Occipital lobe (tissue), 2 donors: ENCODE results near the gene PRKCE. TPM values are rescaled to one million over a fixed set of nuclear protein-coding genes. Genes with fewer than 3 reads are reported as not detected.

Experiments used
- DNase-seq: peaks from one replicate; lab custom pipeline; 2025; lab: John Stamatoyannopoulos, UW
- total RNA-seq: library from RNA; depleted of rRNA; stranded (reverse); fragments of >200 nt; gene quantifications from one replicate; pipeline ENCODE4 v1.2.3, GENCODE V29; 2014

The PRKCE gene
- total RNA-seq, 1 donor from 2014 or later: 62.2 TPM

- no peak for DNase-seq
Observed at GRCh38 chr2:46136953-46137352, 485.5 kb downstream of the PRKCE start.

DNA sequence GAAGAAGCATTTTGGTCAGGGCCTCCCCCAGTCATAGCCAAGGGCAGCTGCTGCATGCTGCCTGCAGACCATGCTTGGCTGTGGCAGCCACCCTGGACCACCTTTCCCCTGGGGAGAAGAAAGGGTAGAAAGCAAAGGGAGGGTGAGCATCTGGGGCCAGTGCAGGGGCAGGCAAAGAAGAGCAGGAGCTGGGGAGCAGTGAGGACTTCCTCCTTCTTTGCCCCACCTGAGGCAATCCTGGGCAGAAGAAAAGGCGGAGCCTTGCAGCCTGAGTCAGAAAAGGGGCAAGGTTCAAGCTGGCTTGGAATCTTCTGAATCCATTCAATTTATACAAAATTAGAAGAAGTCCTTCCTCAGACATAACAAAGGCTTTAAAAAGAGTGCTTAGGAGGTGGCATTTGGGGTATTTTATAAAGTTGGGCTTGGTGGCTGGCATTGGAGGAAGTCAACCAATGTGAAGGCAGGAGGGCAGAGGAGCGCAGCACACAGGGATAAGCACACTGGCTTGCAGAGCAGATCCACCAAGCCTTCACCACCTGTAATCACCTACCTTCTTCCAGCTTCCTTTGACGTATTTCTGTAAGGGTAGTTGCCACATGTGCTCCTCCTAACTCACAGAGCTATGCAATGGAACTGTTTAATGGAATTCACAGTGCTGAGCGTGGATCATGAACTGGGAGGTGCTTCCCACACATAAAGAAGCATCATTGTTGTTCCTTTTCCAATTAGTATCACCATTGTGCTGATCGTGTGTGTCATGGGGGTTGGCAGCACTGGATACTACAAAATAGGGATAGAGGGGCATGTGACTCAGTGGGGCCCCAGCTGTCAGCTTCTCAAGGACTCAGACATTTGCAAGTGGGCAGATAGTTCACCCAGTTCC is 491.3 kb downstream of the PRKCE start:
- DNase-seq: no peak

GRCh38 chr2:46143429-46144132 is 492.1 kb downstream of the PRKCE start:
- DNase-seq: no peak

DNA sequence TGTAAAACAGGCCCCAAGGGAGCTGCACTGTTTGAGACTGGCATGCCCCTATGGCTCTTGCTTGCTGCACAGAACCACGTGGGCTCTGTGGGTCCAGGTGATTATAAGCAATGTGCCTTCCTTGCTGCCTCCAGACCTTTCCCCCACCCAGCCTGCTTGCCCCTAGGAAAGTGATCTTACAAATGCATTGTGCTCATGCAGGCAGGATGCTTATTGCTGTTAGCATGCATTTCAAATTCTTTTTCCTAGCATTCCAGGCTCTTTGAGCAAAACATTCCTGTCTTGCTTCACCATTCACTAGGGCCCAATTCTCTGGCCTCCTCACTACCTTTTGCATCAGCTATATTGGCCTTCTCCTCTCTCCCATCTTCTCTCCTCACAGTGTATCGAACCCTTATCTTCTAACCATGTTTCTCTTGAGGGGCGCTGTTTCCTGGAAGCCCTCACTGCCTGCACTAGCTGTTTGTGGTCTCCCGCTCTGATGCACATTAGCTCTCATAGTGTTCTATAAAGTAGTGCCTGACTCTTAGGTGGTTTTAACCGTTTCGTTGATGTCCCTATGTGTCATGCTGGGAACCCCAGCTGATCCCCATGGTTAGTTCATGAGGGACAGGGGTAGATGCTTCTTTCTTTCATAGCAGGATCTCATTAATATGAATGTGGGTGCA is 492.8 kb downstream of the PRKCE start:
- DNase-seq: no peak

DNA sequence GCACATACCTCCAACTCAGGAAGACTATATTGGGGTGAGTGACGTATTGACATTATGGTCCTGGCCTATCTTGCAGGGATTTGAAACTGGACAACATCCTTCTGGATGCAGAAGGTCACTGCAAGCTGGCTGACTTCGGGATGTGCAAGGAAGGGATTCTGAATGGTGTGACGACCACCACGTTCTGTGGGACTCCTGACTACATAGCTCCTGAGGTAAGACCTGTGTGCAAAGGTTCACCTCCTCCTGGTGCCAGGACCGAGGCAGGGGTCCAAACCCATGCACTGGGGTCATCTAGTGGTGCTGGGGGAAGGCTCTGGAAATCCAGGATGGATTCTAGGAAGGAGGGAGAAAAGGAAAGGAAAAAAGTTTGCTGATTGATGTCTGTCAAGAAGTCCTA is 493.5 kb downstream of the PRKCE start:
- DNase-seq: no peak

DNA sequence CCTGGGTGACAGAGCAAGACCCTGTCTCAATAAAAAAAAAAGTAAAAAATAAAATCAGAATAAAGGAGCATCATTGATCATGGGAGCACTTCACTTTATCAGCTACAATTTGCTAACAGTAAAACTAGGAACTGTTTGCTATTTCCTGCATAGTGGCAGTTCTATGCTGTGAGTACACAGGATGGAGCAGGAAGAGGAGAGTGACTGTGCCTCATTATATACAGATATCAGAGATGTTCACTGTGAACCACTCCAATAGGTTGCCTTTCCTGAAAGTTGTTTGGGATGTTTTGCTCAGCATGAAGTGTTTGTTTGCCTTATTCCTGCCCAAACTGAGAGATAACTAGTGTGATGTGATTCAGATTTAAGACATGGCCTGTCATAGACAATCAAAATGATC is 494.4 kb downstream of the PRKCE start:
- DNase-seq: no peak

DNA sequence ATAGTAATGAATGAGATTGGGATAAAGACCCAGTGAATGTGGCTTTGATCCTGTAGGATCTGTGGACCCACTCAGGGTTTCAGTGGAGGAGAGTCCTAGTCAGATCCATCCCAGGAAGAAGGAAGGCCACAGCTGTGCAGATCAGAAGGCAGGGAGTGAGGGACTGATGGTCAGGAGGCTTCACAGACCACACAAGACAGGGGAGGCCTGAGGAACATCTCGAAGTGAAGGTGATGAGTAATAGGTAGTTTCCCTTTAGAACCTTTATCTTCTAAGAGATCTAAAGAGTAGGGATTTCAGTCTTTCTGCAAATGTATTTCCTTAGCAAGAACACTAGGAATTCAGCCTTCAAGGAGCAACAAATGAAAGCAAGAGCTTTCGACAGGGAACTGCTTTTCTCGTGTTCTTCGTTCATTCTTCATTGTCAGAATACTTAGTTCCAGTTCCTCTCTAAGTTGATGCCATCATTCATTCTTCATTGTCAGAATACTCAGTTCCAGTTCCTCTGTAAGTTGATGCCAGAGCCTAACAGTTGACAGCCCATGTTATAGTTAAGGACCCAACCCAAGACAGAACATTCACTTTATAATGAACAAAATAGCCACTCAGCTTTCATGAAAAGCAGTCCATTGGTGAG is 495.5 kb downstream of the PRKCE start:
- DNase-seq: no peak

GRCh38 chr2:46147626-46148368 is 496.3 kb downstream of the PRKCE start:
- DNase-seq: no peak

DNA sequence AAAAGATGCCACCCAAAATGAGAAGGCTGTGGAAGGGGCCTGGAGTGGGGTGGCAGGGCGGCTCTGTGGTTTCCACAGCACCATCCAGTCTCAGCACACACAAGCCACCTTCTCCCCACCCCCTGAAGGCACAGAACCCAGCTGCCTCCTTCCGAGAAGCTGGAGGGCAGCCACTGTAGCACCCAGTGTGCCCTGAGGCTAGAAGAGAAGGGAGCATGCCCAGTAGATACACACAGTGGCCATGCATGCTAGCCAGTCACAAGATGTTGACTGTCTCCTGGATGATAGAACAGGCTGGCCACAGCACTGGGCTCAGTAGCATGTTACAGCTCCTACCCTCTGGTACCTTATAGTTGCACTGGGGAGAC is 496.9 kb downstream of the PRKCE start:
- no peak for DNase-seq

DNA sequence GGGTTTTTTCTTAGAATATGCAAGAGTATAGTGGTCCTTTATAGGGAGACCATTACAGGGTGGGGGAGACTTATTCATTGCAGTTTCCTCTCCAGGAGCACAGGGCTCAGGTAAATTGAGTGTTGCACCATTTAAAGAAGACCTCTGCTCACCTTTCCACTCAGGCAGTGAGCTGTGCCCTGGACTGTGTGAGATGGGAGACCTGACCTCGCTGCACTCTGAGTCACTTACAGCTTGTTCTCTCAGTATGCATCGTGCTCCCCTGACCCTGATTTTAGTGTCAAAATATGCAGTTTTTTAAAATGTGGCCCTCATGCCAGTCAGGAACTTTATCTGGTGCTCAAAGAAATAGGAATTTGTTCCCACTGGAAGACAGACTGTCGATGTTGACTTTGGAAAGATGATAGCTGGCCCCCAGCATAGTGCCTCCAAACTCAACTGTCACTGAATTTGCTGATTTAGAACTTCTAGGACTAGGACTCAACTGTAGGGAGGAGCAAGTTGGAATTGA is 499.0 kb downstream of the PRKCE start:
- DNase-seq: no peak

- DNase-seq: no peak
Observed at GRCh38 chr2:46151577-46151976, 500.1 kb downstream of the PRKCE start.

DNA sequence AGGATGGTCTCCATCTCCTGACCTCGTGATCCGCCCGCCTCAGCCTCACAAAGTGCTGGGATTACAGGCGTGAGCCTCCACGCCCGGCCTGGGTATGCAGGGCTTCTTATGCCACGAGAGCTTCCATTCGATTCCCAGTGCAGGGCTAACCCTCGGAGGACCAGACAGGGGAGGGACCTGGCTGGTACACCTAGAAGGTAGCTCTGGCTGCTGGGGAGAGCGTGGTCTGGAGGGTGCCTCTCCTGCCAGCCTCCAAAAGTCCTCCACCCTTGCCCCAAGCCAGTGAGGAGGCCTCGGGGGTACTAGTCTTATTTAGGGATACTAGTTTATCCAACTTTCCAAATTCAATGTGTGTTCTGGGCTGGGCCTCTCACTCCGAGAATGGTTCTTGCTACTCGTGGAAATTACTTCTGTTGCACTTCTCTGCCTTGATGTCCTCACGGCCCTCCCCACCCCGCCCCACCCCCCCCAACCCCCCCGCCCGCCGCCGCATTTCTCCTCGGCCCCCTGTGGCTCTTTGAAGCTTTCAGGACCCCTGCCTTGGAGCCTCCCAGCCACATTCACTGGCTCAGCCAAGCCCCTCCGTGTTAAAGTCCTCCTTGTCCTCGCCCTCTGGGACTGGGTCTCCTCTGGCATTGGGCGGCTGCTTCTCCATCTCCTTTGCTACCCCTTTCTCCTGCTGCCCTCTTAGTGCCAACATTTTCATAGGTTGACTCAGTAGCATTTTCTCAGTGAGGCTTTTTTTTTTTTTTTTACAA is 502.7 kb downstream of the PRKCE start:
- no peak for DNase-seq

GRCh38 chr2:46157072-46157965 is 505.8 kb downstream of the PRKCE start:
- no peak for DNase-seq

- no peak for DNase-seq
Observed at GRCh38 chr2:46157966-46158310, 506.5 kb downstream of the PRKCE start.

DNA sequence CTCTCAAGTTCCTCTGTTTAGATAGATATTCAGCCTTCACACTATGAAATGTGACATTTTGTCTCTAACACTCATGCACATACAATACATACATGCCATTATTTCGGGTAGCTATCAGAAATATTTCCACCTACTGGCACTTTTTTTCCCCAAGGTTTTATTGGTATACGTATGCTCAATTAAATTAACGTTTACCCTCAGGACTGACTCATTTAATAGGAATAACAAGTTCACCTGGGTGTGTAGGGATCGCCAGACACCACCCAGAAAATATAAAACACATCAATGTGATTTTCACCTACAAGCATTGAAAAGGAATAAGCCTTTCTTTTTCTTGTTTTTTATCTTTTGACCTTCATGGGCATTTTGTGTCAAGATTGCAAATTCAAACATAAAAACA is 507.2 kb downstream of the PRKCE start:
- DNase-seq: no peak

DNA sequence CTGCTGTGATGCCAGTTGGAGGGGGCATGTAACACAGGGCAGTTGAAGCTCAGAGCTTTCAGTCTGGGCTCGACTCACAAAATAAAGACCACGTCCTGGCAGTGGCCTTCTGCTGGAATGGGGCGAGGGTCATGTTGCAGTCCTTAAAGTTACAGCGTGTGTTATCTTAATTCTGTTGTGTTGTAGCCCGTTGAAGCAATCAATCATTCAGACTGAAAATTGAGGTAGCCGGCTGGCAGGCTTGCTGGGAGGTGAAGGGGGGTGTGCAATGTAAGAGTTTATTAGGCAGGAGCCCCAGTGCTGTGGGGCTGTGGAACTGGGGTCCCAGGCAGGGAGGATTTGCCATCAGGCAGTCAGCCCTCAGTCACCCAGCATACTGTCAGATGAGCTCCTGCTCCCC is 508.9 kb downstream of the PRKCE start:
- no peak for DNase-seq

- DNase-seq: no peak
Observed at GRCh38 chr2:46161315-46161714, 509.8 kb downstream of the PRKCE start.

GRCh38 chr2:46161911-46162310 is 510.4 kb downstream of the PRKCE start:
- no peak for DNase-seq
